GM12864 (cell line): ENCODE results near the gene SIX5.
A peak's percentile ranks its signal among the peaks of the same experiment; 100 is the strongest.
"Not testable (repeated sequence)": the region's sequence is repeated elsewhere in the genome, so short reads cannot be mapped to it uniquely, and the experiment has no call there.

Experiments
- DNase-seq: peaks from one replicate; pipeline ENCODE4 v3.0.0-alpha.2; 2011; ENCODE audit warnings: low read depth
- H3K4me3 ChIP-seq: 2 replicates; pipeline ENCODE4 v1.5.1; 2011; ENCODE audit warnings: mild to moderate bottlenecking, low read depth, low read length, control low read depth
- TF ChIP-seq, protein P1 (sequence below): IDR thresholded peaks from 2 replicates; pipeline ENCODE4 v1.5.1; 2011; ENCODE audit warnings: low read depth, mild to moderate bottlenecking, moderate library complexity, low read length, control low read depth, inconsistent platforms; ENCODE audit errors: missing control alignments

SIX5 gene

DNA sequence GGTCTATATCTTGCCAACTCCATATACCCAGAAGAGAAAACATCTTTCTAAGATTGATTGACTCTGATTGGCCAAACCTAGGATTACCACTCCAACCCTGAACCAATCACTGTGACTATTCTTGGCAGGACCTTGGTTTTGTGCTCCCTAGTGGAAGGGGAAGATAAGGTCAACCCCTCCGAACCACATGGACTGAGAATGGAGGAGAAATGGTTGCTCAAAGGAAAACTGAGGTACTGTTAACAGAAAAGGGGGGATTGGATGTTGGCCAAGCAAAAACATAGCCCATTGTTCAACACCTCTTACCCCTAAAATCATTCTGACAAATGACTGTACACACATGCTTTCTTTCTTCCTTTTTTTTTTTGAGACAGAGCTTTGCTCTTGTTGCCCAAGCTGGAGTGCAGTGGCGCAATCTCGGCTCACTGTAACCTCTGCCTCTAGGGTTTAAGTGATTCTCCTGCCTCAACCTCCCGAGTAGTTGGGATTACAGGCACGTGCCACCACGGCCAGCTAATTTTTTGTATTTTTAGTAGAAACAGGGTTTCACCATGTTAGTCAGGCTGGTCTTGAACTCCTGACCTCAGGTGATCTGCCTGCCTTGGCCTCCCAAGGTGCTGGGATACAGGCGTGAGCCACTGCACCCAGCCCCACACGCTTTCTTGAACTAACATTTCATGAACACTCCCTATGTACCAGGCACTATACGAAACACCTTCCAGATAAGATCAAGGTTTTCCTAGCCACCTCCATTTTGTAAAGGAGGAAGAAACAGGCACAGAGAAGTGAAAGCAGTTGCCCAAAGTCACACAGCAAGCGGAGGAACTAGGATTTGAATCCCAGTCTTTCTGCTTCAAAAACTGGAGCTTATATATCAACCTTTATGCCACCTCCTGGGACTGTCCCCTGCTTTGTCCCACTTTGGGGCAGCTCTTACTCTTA, 29.3 kb downstream of the SIX5 start:
- H3K4me3 ChIP-seq, result no peak overlapping the region
- no peak for DNase-seq

DNA sequence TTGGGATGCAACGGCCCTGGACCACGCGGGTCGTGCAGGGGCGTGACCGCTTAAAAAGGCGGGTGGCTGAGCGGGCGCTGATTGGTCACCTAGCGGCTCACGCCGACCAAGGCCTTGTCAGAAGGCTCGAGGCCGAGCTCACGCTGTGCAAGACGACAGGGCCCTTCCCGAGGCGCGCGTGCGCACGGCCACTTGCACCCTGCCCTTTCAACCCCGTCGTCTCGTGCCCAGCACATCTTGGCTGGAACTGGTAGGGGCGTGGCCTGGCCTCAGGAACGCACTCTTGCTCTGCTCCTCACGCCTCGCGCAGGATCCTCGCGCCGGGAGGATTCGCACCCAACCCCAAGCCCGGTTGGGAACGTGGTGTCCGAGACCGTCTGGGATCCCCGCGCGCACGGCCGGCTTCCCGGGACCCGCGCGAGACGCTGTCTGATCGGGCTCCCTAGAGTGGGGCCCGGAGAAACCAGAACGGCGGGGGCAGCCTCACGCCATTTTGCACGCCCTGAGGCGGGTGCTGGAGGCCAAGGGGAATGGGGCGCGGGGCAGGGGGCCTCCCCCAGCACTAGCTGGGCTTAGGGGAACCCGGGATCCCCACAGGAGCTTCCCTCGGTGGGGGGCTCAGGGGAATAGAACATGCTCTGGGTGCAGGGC, 35.8 kb downstream of the SIX5 start, which contains the start of gene MEIOSIN:
MEIOSIN (plus strand) TSS at position 280 of the 651 bp plus-strand sequence. CDS start 1,938 bp downstream, outside the sequence.
- TF ChIP-seq, protein P1, sequence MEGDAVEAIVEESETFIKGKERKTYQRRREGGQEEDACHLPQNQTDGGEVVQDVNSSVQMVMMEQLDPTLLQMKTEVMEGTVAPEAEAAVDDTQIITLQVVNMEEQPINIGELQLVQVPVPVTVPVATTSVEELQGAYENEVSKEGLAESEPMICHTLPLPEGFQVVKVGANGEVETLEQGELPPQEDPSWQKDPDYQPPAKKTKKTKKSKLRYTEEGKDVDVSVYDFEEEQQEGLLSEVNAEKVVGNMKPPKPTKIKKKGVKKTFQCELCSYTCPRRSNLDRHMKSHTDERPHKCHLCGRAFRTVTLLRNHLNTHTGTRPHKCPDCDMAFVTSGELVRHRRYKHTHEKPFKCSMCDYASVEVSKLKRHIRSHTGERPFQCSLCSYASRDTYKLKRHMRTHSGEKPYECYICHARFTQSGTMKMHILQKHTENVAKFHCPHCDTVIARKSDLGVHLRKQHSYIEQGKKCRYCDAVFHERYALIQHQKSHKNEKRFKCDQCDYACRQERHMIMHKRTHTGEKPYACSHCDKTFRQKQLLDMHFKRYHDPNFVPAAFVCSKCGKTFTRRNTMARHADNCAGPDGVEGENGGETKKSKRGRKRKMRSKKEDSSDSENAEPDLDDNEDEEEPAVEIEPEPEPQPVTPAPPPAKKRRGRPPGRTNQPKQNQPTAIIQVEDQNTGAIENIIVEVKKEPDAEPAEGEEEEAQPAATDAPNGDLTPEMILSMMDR, result no peak
- no peak for DNase-seq
- H3K4me3 ChIP-seq, result no peak within 1 kb of the TSS

More for the DNA sequence above, 29.3 kb downstream of the SIX5 start:
- TF ChIP-seq, protein P1, result no peak

DNA sequence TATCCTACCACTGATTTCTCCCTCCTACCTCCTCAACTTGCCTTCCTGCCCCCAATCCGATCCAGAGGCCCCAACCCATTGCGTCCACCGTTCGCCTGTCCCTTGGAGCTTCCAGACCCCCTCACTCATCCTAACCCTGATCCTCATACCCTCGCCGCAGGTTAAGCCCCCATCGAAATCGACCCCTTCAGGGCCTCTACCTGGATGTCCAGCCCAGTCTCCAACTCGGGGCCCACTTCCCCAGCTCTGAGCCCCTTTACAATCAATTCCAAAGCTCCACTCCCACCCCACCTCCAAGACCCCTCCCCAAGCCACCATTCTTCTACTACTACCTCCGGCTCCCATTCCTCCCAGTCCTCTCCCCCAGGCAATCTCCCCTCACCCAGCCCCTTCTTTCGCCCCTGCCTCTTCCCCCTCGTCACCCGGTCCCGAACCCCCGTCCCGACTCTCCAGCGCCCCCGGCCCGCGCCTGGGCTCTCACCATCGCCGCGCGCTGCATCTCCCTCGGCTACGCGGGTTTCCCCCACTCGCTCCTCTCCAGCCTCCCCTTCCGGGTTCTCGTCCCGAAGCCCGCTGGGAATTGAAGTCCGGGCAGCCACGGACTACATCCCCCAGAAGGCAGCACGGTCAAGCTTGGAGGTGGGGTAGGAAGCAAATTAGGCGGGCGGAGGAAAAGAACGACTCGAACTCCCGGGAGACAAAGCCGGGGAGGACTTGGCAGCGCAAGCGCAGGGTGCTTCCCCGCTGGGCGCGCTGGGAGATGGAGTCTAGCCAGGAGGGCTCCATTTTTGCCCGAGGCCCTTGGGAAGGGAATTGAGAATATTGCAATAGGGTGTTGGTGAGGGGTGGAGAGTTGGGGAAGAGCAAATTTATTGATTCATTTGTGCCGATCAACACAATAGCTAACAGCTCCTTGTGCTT, 38.4 kb downstream of the SIX5 start, which contains the start of gene FBXO46:
FBXO46 (minus strand) TSS at position 529 of the 921 bp plus-strand sequence. CDS start 17,401 bp downstream, outside the sequence.
- H3K4me3 ChIP-seq, result peak within 1 kb of the TSS; percentile 83
- peak; percentile 94 for DNase-seq
- TF ChIP-seq, protein P1, result peak; percentile 9

DNA sequence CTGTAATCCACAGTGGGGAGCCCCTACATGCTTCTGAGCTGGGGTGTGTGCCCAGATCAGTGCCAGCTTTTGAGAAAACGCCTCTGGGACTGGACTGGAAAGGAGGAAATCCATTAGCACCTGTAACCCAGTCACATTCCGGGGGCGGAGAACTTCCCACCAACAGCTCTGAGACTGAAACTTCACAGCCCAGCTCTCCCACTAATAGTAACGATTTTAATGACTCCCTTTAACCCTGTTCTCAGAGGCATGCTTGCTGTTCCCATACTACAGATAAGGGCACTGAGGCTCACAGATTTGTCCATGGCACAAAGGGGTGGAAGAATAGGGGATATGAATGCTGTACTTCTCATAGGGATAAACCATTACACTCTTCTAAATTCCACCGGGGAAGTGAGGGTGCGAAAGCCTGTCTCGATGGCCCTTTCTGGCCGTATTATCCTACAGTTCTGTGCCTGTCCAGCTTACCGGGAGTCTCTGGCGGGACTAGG, 39.2 kb downstream of the SIX5 start:
- H3K4me3 ChIP-seq, result peak overlapping the region; percentile 83
- DNase-seq, result no peak
- TF ChIP-seq, protein P1, result no peak

DNA sequence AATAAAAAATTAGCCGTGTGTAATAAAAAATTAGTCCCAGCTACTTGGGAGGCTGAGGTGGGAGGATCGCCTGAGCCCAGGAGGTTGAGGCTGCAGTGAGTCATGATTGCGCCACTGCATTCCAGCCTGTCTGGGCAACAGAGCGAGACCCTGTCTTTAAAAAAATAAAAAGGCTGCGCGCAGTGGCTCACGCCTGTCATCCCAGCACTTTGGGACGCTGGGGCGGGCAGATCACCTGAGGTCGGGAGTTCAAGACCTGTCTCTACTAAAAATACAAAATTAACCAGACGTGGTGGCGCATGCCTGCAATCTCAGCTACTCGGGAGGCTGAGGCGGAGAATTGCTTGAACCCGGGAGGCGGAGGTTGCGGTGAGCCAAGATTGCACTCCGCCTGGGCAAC, 40.4 kb downstream of the SIX5 start:
- DNase-seq, result not testable (repeated sequence)

DNA sequence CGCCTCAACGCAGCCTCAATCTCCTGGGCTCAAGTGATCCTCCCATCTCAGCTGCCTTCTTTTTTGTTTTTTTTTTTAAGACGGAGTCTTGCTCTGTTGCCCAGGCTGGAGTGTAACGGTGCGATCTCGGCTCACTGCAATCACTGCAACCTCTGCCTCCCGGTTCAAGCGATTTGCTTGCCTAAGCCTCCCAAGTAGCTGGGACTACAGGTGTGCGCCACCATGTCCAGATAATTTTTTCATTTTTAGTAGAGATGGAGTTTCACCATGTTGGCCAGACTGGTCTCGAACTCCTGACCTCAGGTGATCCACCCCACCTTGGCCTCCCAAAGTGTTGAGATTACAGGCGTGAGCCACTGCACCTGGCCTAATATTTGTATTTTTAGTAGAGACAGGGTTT, 49.0 kb downstream of the SIX5 start:
- DNase-seq, H3K4me3 ChIP-seq: not testable (repeated sequence)

More for the DNA sequence above, 40.4 kb downstream of the SIX5 start:
- not testable (repeated sequence) for H3K4me3 ChIP-seq

DNA sequence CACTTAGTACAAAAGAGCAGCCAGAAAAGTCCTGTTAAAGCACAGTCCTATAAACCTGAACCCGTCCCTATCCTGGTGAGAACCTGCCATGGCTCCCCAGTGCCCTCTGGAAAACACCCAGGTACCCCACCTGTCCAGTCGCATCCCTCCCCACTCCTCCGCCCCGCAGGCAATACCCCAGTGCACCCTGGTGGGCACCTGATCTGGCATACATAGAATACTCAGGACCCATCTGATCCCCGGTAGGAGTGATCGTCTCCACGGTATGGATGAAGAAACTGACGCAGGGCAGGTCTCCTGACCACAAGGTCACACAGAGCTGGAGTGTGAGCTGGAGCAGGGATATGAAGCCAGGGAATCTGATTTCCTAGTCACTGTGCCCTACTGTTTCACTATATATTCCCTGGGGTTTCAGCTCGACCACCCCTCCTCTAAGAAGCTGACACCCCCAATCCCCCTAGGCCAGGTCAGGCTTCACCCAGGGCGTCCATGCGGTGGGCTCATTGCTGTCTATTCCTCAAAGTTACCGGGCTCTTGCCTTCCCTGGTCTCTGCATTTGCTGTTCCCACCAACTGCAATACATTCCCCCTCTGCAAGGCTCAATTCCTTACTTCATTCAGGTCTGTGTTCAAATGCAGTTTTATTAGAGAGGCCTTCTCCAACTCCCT, 50.9 kb downstream of the SIX5 start:
- DNase-seq, result no peak
- H3K4me3 ChIP-seq, result peak overlapping the region; percentile 54
- TF ChIP-seq, protein P1, result no peak
